GM19035 (cell line): ENCODE measurements around the gene ZNF625.
A peak's percentile ranks its signal among the peaks of the same experiment; 100 is the strongest.

Source experiments
- ATAC-seq: cut with Tn5 transposase; IDR thresholded peaks from one replicate; pipeline ENCODE4 v1.9.1; 2021; ENCODE audit not compliant: unreplicated experiment

ZNF625 gene

GRCh38 chr19:12156223-12157058 lies at the start of gene ZNF625:
TSS of gene ZNF625 (minus strand) at chr19:12156734. CDS start at chr19:12156558, 176 bp downstream.
- ATAC-seq, result peak; percentile 65

- ATAC-seq, result no peak
These were observed 48.8 kb upstream of the ZNF625 start for GRCh38 chr19:12205296-12205695.

GRCh38 chr19:12202250-12202649 lies 45.7 kb upstream of the ZNF625 start:
- no peak for ATAC-seq

- ATAC-seq, result no peak
These were observed 43.4 kb upstream of the ZNF625 start for GRCh38 chr19:12199757-12200419.

GRCh38 chr19:12198136-12198535 lies 41.6 kb upstream of the ZNF625 start:
- ATAC-seq, result no peak

- no peak for ATAC-seq
These were observed 38.5 kb upstream of the ZNF625 start for GRCh38 chr19:12194827-12195731.

- ATAC-seq, result no peak
These were observed 31.1 kb upstream of the ZNF625 start for GRCh38 chr19:12187625-12188024.

- ATAC-seq, result no peak
These were observed 23.8 kb upstream of the ZNF625 start for GRCh38 chr19:12180377-12180776.

GRCh38 chr19:12166626-12167025 lies 10.1 kb upstream of the ZNF625 start:
- ATAC-seq, result no peak

GRCh38 chr19:12163826-12164225 lies 7.3 kb upstream of the ZNF625 start:
- no peak for ATAC-seq

- ATAC-seq, result peak; percentile 94
These were observed 6.6 kb upstream of the ZNF625 start, which contains the start of gene ZNF136 for GRCh38 chr19:12162882-12163806. TSS of gene ZNF136 (plus strand) at chr19:12163096. CDS start at chr19:12163204, 108 bp downstream.

- no peak for ATAC-seq
These were observed 6.0 kb upstream of the ZNF625 start for GRCh38 chr19:12162513-12162881.

GRCh38 chr19:12159773-12160414 lies 3.4 kb upstream of the ZNF625 start:
- ATAC-seq, result no peak

GRCh38 chr19:12155324-12155860 lies 1.1 kb downstream of the ZNF625 start:
- ATAC-seq, result no peak

GRCh38 chr19:12145348-12145747 lies 11.2 kb downstream of the ZNF625 start:
- ATAC-seq, result no peak

GRCh38 chr19:12141405-12141736 lies 15.2 kb downstream of the ZNF625 start:
- no peak for ATAC-seq

- peak; percentile 8 for ATAC-seq
These were observed 15.8 kb downstream of the ZNF625 start for GRCh38 chr19:12140545-12141404.

GRCh38 chr19:12139885-12140544 lies 16.5 kb downstream of the ZNF625 start, which contains the start of gene ZNF20:
TSS of gene ZNF20 (minus strand) at chr19:12140350. CDS start at chr19:12140182, 168 bp downstream.
- ATAC-seq, result peak; percentile 95
